ENCODE data around the gene REX1BD. TPM values are rescaled to one million over a fixed set of nuclear protein-coding genes. Genes with fewer than 3 reads are reported as not detected.
A peak's percentile ranks its signal among the peaks of the same experiment; 100 is the strongest.

REX1BD gene
- total RNA-seq, 1 experiment from 2014 or later = 72.3 TPM

- Histone ChIP-seq H3K9ac (ENCODE audit: extremely low read depth, insufficient read length, low read length) (no peak overlapping the region), H3K18ac (ENCODE audit: insufficient read length, low read depth, low read length) (peak overlapping the region; percentile 18), H2BK5ac (ENCODE audit: insufficient read length, low read length) (no peak overlapping the region), H3K4ac (ENCODE audit: low read depth, low read length) (no peak overlapping the region; the same call in 1 of the 2 replicates), H3K4me2 (ENCODE audit: insufficient read depth, insufficient read length, low read length) (peak overlapping the region; percentile 69), H2BK20ac (ENCODE audit: low read depth, low read length, poor library complexity, severe bottlenecking) (no peak overlapping the region), H3K27me3 (ENCODE audit: insufficient read depth, low read length) (no peaks in the 10 kb centered on the region), H3K4me1 (ENCODE audit: insufficient read depth, low read length) (peaks cover 8% of the 10 kb centered on the region; the same call in 1 of the 2 replicates), H2AFZ (ENCODE audit: low read length) (no peak overlapping the region), H2BK120ac (ENCODE audit: low read depth, low read length, poor library complexity, severe bottlenecking) (no peak overlapping the region), H3K56ac (ENCODE audit: insufficient read length, low read depth, low read length) (no peak overlapping the region), H2BK15ac (ENCODE audit: low read depth, low read length) (no peak overlapping the region), H4K8ac (replicated peaks; ENCODE audit: insufficient read length, low read depth, low read length) (no peak overlapping the region), H3T11ph (ENCODE audit: low read length) (no peak overlapping the region), H2BK12ac (ENCODE audit: insufficient read length, low read depth, low read length) (no peak overlapping the region), H3K23me2 (ENCODE audit: insufficient read length, low read depth, low read length, poor library complexity, severe bottlenecking) (peaks cover 28% of the 10 kb centered on the region), H3K79me2 (ENCODE audit: insufficient read depth, low read length) (no peaks in the 10 kb centered on the region), H3K14ac (ENCODE audit: insufficient read depth, low read length) (0 out of 2 replicates have a peak overlapping the region, but pooled peaks have one; percentile 16), H2AK5ac (ENCODE audit: insufficient read length, low read length) (no peak overlapping the region), H3K27ac (ENCODE audit: insufficient read length, low read depth, low read length) (no peak overlapping the region), H4K20me1 (ENCODE audit: control insufficient read depth, insufficient read depth, insufficient read length) (no peaks in the 10 kb centered on the region), H3K23ac (ENCODE audit: insufficient read length, low read depth, low read length) (no peak overlapping the region), H3K79me1 (ENCODE audit: insufficient read depth, low read depth, low read length, poor library complexity, severe bottlenecking) (no peaks in the 10 kb centered on the region), H4K91ac (ENCODE audit: insufficient read length, low read depth, low read length) (no peak overlapping the region), H3K9me3 (ENCODE audit: control insufficient read depth, low read depth, low read length) (no peaks in the 10 kb centered on the region), H4K5ac (ENCODE audit: insufficient read length, low read depth, low read length) (no peak overlapping the region)
- Mint-ChIP-seq H3K27ac (peak overlapping the region; percentile 94 to 99 (median 98)), H3K9me3 (no peaks in the 10 kb centered on the region; a peak in 1 of 5 replicates), H3K4me1 (peaks cover 38 to 41% of the 10 kb centered on the region in 2 experiments), H3K27me3 (ENCODE audit: low read depth) (peaks cover 3% of the 10 kb centered on the region), H3K36me3 (ENCODE audit: insufficient read depth in 1 of 3, low read depth in 3 of 3) (peaks cover 3 to 16% (median 5%) of the 10 kb centered on the region in 3 experiments; a peak in 6 of 7 replicates), H3K4me3 (peak overlapping the region; percentile 77 to 91)
- WGBS (ENCODE audit: extremely low coverage, insufficient read length, low lambda C conversion rate) = no CpG with 5 or more reads among the region's 40 CpGs
- DNase-seq = peak; percentile 98
- TF ChIP-seq CTCF (conservative IDR thresholded peaks at IDR 0.05) = peak; percentile 77
Measured at GRCh38 chr19:18590273-18591272, 2.0 kb downstream of the REX1BD start.

Measured in H9 (cell line).